GM10248 (cell line): ENCODE results near the gene MBLAC1.

ENCODE experiments used
- CTCF ChIA-PET: fragments of 300-600 bp; sonication (Branson Sonifier 250); formaldehyde crosslinking; extraction: SDS; loops from one replicate; lab custom pipeline; 2021; ENCODE audit warnings: antibody characterized with exemption; lab: Yijun Ruan, JAX
- POLR2A ChIA-PET: fragments of 350-650 bp; sonication (Branson Sonifier 250); formaldehyde crosslinking; extraction: SDS; loops from one replicate; lab custom pipeline; 2020; ENCODE audit warnings: antibody characterized with exemption; lab: Yijun Ruan, JAX
- DNase-seq: peaks from one replicate; pipeline ENCODE4 v3.0.0; 2012; ENCODE audit errors: extremely low spot score
- TF ChIP-seq, protein P1 (sequence below): IDR thresholded peaks from 2 replicates; pipeline ENCODE4 v1.5.1; 2012; ENCODE audit warnings: mild to moderate bottlenecking, low read depth; ENCODE audit errors: extremely low read depth, missing control alignments, control extremely low read depth

The MBLAC1 gene

DNA sequence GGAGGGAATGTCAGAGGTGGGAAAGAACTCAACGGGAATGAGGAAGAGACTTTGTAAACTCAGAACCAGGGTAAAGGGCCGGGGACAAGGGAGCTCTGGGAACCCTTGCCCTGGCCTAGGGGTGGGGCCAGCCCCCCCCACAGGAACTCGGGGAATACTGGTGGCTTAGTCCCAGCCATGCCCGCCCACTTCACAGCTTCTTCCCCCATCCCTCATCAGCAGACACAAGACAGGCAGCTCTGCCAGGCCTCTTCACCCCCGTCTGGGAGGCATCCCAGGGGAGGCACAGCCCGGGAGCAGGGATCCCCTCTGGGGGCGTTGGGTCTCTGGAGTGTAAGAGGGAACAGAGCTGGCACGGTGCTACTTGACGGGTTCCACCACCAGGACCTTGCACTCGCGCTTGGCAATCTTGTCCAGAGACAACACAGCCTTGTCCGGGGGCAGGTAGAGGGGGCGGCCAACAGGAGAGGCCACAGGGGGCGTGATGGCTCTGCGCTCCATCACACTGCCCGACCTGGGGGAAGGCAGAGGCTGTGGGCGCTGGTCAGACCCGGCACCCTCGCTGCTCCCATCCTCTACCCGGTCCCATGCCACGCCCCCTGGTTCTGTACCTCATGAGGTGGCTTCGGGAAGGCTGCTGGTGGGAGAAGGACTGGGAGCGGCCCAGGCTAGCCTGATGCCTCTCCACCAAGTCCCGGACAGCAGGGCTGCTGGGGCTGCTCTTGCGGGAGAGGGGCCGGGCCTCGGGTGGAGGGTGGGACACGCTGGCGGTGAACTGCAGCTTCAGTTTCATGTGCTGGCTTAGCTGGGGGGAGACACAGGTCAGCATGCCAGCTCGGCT, 28.1 kb downstream of the MBLAC1 start:
- CTCF ChIA-PET, result interaction anchor here (0.9 to 3.9 kb wide), 3 partner anchors 20 to 35 kb away, joined by 3 to 24 read pairs (median 3); no protein-coding TSS in a partner anchor
- TF ChIP-seq, protein P1, sequence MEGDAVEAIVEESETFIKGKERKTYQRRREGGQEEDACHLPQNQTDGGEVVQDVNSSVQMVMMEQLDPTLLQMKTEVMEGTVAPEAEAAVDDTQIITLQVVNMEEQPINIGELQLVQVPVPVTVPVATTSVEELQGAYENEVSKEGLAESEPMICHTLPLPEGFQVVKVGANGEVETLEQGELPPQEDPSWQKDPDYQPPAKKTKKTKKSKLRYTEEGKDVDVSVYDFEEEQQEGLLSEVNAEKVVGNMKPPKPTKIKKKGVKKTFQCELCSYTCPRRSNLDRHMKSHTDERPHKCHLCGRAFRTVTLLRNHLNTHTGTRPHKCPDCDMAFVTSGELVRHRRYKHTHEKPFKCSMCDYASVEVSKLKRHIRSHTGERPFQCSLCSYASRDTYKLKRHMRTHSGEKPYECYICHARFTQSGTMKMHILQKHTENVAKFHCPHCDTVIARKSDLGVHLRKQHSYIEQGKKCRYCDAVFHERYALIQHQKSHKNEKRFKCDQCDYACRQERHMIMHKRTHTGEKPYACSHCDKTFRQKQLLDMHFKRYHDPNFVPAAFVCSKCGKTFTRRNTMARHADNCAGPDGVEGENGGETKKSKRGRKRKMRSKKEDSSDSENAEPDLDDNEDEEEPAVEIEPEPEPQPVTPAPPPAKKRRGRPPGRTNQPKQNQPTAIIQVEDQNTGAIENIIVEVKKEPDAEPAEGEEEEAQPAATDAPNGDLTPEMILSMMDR, result no peak
- POLR2A ChIA-PET, result no interaction called here
- no peak for DNase-seq

DNA sequence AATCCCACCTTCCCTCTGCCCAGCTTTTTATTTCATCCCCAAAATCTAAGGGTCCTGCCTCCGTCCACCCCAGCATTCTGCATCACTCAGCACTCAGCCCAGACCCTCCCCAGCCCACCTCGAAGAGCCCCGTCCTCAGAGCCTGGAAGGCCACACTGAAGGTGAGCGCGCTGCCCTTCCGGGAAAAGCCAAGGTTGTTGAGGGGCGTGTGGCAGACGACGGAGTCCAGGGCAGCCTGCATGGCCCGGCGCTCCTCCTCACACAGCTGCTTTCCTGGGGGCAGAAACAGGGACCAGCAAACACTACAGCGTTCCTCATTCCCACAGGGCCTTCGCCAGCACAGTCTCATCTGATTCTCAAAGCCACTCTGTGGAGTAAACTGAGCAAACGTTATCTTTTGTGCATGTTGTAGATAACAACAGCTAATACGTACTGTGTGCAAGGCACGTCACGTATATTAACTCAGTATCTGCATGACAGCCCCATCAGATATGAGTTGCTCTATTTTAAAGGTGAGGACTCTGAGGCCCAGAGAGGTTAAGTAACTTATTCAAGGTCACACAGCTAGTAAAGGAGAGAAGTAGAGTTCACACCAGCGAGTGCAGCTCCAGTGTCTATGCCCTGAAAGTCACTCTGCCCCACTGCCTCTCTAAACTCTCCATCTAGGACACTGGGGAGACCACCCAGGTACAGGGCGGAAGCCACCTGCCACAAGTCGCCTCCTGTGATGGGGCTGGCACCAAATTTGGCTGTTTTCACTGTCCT, 29.0 kb downstream of the MBLAC1 start:
- ChIA-PET POLR2A (no interaction called here), CTCF (interaction anchor here (0.9 to 3.9 kb wide), 5 partner anchors 10 to 64 kb away, joined by 3 to 24 read pairs (median 3); partner anchors contain the start of gene PVRIG)
- DNase-seq, result no peak
- TF ChIP-seq, protein P1, result no peak

DNA sequence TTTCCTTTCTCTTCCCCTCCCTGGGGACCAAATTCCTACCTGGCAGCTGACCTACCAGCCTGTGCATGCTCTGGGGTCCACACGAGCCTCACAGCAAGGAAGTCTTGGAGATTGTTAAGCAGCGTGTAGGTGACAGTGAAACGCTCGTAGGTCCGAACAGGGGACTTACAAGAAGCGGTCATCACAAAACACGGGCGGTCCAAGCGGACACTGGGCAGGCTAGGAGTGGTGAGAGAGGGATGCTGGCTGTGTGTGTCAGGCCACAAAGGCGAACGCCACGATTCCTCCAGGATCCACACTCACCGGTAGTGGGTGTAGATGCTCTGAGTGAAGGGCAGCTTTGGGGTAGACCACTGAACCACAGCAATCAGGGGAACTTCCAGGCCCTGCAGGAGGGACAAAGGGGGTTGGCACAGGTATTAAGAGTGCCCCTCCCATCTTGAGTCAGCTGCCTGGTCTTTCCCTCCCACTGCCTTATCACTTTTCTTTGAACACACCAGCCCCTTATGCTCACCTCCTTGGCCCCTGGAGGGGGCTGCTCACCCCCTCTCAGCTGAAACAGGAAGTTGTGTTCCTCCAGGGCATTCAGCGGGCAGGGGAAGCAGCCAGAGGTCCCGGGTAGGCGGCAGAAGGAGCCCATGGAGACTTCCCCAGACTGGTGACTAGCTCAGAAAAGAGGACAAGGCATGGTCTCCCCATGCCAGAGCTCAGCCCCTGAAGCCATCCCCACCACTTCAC, 29.7 kb downstream of the MBLAC1 start:
- ChIA-PET CTCF (interaction anchor here (0.8 to 3.9 kb wide), 8 partner anchors 10 to 252 kb away, joined by 3 to 24 read pairs (median 3); partner anchors contain the start of genes GAL3ST4 and PVRIG), POLR2A (interaction anchor here (0.8 kb wide), 1 partner anchor 8 kb away, joined by 3 read pairs; the partner anchor contains the start of gene LAMTOR4)
- peak; percentile 28 for DNase-seq
- TF ChIP-seq, protein P1, result no peak

DNA sequence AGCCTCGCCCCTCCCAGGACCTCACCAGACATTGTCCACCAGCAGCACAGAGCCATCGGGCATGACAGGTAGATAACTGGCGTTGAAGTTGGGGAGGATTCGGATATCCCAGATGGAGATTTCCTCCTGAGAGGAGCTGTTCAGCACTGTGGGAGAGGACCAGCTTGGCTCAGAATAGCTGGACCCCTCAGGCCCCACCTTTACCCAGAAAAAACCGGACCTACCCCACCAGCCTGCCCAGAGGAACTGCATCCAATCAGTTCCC, 30.2 kb downstream of the MBLAC1 start:
- ChIA-PET CTCF (interaction anchor here (0.8 to 3.9 kb wide), 8 partner anchors 9 to 251 kb away, joined by 3 to 24 read pairs (median 3); partner anchors contain the start of gene GAL3ST4), POLR2A (interaction anchor here (0.5 to 0.8 kb wide), 2 partner anchors 8 to 734 kb away, joined by 3 to 4 read pairs; partner anchors contain the start of gene LAMTOR4)
- TF ChIP-seq, protein P1, result no peak
- no peak for DNase-seq

DNA sequence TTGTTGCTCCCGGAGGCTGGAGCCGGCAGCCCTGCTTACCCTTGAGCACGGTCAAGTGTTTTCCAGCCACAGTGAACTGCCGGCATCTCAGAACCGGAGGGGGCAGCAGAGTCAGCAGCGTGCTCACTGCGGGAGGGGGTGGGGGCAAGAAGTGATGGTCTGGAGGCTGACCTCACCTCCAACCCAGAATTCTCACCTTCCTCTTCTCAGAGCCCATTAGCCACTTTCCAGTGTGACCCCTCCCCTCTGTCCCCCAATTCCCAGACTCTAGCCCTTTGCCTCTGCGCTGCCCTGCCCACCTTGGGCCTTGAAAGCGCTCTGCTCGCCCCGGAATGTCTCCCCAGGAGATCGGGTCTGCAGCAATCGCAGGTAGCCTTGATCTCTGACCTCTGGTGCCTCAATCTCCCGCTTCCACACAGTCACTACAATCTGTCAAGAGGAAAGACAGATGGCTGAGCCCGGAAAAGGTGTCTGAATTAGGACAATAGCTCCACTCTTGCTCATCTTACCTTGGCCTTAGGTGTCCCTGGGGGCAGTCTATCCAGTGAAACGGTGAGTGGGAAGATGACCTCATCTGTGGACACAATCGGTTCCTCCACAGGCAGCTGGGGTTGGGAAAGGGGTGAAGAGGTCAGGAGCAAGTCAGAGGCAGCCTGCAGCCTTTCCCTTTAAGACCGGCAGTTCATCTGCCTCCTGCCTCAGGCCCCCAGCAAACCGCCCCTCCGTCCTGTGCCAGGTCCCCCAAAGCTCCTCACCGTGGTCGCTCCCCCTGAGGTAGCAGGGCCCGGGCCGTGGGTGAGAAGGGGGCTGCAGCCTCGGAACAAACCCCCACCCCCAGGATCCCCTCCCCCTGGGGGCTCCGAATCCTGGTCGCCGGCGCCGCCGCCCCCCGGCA, 30.8 kb downstream of the MBLAC1 start:
- ChIA-PET POLR2A (interaction anchor here (0.5 to 0.8 kb wide), 2 partner anchors 9 to 735 kb away, joined by 3 to 4 read pairs; partner anchors contain the start of gene LAMTOR4), CTCF (interaction anchor here (0.8 to 3.9 kb wide), 9 partner anchors 9 to 251 kb away, joined by 3 to 24 read pairs (median 3); partner anchors contain the start of gene GAL3ST4)
- TF ChIP-seq, protein P1, result no peak
- peak; percentile 41 for DNase-seq
